ACHN (cell line): ENCODE measurements around the gene VPS26C.

Experiments
- DNase-seq: peaks from one replicate; pipeline ENCODE4 v3.0.0-alpha.2; 2015
- in situ Hi-C: cut with HindIII; loops from 2 replicates; pipeline ENCODE4 v1.10.0; 2017; ENCODE audit warnings: low sequenced_read_pairs, low pct_ligation_motif_present, low pct_unique_long_range_greater_than_20kb

VPS26C gene

DNA sequence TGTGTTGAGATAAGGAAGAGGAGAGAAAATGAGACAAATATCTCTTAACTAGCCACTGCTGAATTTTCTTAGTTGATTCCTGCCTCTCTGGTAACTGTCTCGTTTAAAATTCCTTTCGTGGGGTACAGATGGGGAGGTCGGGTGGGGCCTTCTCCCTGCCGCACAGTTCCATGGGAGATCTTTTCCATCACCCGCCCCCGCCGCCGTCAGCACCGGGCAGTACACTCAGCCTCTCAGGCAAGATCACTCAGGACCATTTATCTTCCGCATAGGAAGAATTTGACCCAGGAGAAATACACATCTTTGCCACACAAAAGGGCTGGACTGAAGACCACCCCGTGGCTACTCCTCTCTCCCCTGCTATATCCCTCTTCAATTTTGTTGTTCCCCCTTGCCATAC is 2.3 kb upstream of the VPS26C start:
- DNase-seq = no peak
- in situ Hi-C loops = no loop called here

DNA sequence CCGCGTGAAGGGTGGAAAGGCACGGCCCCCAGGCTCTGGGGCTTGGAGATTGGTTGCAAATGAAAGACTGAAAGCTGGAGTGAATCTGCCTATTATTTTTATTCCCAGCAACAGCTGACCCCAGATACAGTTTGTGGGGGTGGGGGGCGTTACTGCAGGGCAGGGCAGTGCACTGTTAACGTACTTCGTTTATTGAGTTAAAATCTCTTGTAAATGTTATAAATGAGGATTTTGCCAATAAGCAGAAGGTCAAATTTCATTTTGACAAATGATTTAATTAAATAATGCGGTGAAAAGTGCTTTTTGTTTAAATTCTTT is 1.0 kb upstream of the VPS26C start:
- in situ Hi-C loops = no loop called here
- no peak for DNase-seq

DNA sequence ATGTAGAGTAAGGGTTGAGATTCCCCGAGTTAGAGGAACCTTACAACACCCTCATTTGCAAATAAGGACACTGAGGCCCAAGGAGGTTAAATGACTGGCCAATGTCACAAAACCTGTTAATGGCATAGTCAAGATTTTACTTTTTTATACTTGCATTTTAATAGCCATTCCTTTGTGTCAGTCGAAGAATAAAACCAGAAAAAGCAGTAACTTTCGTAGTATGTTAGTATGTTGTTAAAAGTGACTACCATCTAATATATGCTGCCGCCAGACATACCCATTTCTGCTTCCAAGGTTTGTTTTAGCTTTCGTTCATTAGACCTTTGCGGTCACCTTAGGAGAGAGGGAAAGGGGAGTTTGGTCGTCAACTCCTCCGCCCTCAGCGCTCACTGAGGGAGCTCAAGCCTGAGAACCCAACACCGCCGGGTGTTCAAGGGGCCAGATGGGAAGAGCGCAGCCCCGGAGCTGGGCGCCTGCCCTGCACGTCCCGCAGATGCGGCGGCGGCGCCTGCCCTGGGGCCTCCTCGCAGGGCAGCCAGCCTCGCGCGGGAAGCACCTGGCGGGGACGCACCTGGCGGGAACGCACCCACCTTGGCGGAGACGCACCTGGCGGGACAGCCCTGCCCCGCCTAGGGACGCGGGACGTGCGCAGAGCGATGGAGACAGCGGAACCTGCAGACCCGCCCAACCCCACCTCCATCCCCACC is 466 bp downstream of the VPS26C start:
- DNase-seq = peak; percentile 40
- in situ Hi-C loops = no loop called here

DNA sequence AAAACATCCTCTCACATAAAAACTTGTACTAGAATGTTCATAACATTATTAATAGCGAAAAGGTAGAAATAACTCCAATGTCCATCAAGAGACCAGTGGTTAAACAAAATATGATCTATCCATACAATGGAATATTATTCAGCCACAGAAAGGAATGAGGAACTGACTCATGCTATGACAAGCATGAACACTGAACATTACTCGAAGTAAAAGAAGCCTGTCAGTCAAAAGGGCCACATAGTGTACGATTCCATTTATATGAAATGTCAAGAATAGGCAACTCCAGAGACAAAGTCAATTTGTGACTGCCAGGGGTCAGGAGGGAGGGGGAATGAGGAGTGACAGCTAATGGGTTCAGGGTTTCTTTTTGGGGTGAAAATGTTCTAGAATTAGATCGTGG is 2.3 kb downstream of the VPS26C start:
- in situ Hi-C loops = no loop called here
- DNase-seq = no peak

DNA sequence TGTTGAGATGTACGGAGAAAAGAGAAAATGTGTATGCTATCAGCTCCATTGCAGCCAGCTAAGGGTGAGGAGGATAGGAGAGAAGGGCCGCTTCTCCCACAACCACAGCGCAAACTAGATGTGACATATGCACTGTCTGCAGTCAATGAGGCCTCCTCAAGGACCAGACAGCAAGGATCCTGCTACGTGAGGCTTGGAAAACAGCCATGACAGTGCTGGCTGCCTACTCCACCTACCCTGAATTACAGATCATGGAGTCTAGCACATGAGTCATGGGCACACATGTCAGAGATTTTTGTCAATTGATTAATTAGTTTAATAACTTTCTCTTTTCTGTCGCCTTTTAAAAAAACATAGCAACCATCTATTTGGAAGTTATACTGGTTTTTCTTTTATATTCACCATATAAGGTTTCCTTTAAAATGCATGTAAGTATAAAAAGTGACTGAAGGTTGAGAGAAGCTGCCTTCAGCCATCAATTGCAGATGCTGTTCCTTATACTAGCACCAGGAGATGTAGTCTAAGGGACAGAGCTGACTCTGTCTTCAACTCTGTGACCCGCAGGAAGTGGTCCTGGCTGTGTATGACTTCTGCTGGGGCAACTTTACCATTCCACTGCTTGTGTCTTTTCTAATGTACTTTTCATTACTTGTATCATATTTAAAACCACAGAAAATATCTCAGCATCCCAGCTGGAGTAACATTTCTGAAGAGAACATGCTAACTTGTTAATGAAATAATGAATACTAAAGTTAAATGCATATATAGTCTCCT is 3.1 kb downstream of the VPS26C start:
- no peak for DNase-seq
- in situ Hi-C loops = no loop called here

DNA sequence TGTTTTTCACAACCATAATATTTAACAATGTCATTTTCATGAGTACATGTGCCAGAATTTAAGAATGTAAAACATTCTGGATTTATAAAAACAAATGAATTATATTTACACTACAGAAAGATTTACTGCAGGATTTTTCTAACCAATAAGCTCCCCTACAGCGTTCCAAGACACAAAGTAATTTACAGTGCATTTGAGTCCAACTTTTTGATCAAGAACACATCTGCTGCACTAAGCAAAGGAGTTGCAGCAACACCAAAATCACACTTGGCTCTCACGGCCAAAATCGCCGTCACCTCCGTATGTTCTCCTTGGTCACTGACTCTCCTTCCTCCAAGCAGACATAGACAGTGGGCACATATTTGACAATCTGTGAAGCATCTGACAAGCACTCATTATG is 7.7 kb downstream of the VPS26C start:
- in situ Hi-C loops = no loop called here
- no peak for DNase-seq

DNA sequence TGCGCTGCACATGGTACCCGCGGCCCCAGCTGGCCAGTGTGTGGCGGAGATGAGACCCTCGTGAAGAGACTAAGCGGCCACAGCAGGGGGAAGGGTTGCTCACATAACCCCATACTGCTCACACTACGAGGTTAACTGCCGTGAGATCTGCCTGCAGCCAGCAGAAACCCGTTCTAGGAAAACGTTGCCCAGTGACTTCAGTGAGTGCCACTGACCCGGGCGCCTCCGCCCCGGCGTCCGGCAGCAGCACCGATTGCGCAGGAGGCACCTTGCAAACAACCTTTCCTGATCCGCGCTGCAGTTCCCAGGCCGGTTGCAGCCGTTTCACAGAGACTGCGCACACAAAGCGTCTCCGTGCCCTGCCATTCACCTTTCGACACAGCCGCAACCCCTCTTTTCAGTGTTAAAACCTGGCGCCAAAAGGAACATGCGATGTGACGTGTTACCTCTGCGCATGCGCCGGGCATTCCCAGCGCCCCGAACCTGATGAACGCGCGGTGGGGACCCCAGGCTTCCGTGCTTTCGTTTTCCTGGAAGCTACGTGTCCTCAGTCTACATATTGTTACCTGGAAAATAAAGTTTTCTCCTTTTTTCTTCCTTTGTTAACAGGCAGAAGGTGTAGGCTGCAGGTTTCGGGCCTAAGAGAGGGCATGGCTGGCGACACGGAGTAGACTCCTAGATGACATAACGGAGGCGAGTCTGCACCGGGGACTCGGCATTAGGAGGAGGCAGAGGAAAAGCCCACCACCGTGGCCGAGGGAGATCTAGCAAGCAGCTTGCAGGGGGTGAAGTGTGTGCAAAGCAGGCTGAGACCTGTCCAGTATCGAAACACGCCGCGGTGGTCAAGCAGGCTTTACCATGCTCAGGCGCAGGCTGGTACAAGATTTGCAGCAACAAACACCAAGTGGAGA is 8.9 kb downstream of the VPS26C start:
- DNase-seq = peak; percentile 64
- in situ Hi-C loops = no loop called here

DNA sequence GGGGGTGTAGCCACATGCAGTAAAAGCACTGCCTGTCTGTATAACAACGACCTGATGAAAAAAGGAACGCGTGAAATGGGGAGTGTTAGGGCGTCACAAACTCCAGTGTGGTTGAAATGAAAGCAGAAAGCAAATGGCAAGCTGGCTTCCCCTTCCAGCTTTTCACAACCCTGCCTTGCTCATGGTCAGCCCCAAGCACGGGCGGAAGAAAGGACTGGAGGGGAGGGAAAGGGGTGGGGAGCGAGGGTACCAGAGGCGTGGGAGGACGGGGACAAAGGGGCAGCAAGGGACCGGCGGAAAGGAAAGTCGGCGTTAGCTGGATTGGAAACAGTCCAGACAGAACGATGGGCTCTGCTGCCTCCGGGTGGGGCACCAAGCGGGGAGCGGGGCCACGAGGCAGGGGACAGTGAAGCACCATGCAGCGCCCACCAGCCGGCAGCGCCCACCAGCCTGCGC is 9.6 kb downstream of the VPS26C start:
- DNase-seq = peak; percentile 29
- in situ Hi-C loops = no loop called here

DNA sequence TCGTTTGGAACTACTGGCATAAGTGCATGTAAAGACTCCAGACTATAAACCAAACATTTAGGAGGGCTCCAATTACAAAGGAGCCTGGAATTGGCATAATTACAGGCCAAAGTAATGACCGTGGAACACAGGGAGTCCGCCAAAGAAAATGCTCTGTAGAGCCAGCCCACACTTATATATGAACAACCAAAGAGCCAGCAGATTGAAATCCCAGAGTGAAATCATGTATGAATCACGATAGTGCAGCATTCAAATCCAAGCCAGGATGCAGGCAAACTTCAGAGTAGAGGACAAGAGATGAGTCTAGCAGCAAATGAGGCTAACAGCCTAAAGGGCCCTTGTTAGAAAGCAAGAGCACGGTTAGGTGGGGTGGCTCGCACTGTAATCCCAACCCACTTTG is 13.1 kb downstream of the VPS26C start:
- no peak for DNase-seq
- in situ Hi-C loops = no loop called here

DNA sequence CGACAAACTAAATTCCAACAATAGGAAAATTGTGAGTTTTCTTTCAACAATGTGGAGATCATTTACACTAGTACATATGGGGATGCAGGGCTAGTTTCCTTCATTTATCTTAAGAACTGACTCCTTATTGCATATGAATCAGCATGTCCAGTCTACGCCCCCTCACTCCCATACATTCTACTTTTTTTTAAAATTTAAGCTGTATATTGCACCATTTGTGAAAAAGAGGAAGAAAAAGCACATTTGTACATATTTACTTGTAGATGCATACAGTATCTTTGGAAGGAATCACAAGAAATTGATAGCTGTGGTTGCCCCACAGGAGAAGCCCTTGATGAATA is 15.9 kb downstream of the VPS26C start:
- in situ Hi-C loops = no loop called here
- DNase-seq = no peak

DNA sequence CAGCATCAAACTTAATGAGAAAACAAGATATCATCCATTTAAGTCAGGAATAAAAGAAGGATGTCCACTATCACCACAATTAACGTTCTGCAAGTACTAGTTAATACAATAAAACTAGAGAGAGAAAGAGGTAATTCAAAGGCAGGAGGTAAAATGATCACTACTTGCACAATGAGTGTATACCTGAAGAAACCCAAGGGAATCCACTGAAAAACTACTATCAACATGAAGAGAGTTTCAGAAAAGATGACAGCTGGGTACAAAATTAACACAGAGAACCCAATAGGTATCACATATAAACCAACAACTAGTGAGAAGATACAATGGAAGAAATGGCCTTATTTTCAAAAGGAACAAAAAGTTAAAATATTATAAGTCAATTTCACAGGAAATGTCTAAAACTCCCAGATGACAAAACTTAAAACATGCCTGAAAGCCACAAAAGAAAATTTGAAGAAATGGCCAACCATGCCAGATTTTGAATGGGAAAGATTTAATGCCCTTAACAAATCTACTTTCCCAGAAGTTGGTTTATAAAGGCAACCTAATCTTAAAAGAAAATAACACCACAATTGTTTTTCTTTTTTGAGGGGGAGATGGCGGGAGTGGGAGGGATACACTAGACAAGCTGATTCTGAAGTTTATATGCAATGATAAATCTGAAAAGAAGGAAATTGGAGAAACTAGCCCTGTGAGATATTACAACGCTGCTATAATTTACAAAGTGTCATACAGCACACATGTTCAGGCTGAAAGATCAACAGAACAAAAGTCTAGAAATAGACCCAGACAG is 17.8 kb downstream of the VPS26C start:
- DNase-seq = no peak
- in situ Hi-C loops = no loop called here

DNA sequence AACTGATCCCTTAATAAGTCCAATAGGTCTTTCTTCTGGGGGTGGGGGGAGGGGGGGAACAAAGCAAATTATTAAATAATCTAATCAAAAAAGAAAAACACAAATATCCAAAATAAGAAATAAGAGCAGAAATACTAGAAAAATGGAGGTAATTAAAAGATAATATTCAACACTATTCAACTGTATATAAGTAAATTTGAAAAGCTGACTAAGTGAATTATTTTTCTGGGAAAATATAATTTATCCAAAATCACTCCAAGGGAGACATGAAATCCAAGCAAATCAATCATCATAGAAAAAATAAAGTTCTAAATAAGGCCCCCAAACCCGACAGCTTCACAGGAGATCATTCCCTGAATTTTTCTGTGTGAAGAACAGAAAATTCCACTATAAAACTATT is 18.8 kb downstream of the VPS26C start:
- no peak for DNase-seq
- in situ Hi-C loops = no loop called here

DNA sequence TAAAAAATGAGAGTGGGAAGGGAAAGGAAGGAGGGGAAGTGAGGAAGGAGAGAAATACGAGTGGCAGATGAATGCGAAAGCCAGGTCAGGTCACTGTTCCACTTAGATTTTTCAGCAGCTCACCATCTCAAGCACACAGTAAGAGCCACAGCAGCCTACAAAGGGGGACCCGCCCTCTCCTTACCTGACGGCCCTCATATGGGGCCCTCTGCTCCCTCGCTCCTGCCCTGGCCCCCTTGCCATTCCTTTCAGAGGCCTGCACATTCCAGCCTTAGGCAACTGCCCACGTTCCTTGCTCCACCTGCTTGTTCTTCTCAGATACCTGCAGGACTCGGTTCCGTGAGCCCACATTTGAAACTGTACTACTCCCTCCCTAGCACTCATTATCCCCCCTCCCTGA is 22.0 kb downstream of the VPS26C start:
- DNase-seq = no peak
- in situ Hi-C loops = no loop called here

DNA sequence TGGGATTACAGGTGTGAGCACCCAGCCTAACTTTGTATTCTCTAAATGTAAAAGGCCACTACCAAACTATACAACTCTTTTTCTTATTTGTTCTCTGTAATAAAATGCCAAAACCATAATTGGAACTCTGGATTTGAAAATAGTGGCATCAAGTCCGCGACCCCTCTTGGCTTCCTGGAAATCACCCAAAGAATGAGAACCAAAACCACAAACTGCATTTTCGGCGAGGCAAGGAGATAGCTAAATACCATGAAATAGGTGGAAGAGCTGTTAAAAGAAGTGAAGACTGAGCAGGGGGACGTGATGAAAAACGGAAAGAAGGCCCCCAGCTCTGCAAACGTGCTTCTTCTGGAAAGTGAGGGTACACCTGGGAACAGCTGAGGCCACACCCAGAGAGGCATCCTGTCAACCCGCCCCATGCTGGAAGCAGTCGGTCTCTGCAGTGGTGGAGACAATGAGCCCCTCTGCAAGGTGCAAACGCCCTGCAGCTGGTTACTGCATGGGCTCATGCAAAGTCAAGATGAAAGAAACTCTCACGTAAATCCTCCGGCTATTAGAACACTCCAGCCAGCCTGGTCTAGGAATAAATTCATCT is 22.5 kb downstream of the VPS26C start:
- DNase-seq = no peak
- in situ Hi-C loops = no loop called here

DNA sequence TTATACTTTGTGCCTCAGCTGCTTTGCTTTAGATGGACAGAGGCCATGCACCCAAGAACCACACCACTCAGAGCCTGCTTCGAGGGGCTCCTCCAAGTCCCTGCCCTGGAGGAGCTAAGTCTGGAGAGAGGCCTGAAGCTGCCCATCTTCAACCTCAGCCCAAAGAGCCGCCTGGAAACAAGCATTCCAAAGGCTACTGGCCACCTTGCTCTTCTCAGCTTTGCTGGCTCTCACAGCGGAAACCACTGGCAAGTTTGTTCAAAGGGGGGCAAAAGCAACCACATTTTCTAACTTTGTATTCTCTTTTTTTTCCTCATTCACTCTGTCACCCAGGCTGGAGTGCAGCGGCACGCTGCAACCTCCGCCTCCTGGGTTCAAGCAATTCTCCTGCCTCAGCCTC is 23.2 kb downstream of the VPS26C start:
- in situ Hi-C loops = no loop called here
- no peak for DNase-seq

DNA sequence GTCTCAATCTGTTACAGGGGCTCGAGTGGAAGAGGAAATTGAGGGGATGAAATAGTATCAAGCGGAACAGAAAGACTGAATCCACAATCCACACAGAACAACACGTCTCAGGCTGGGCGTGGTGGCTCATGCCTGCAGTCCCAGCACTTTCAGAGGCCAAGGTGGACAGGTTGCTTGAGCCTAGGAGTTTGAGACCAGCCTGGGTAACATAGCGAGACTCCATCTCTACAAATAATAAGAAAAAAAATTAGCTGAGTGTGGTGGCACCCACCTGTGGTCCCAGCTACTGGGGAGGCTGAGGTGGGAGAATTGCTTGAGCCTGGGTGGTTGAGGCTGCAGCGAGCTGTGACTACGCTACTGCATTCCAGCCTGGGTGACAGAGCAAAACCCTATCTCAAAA is 25.7 kb downstream of the VPS26C start:
- no peak for DNase-seq
- in situ Hi-C loops = no loop called here

DNA sequence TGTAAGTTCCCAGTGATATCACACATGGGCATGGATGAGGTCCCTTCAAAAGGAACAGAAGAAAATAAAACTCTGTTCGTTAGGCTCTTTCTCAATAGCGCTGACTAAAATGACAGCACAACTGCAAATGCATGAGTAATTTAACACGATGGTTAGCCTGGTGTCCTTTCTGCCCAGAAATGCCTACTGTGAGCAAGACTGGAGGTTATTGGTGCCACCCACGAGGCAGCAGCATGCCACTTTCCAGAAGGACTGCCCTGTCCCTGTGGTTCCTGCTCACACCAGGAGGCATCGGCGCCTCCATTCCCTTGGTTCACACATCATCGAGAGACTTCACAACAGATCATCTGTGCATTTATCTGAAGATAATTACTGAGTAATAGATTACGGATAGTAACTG is 26.2 kb downstream of the VPS26C start:
- DNase-seq = no peak
- in situ Hi-C loops = no loop called here

DNA sequence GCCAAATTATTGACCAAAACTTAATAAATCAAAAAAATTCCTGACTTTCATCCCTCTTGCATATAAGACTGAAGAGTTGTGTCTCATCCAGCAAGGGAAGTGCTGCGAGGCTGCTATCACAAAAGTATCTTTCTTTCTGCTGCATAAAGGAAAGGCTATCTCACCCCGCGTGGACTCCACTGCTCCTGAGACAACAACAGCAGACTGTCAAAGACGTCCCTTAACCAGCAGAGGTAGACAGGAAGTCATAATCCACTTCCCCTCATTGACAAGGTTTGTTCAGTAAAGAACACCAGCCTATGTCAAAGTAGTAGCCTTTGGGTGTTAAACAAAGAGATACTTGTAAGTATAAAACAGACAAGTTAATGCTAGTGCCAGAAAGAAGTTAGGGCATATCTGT is 29.4 kb downstream of the VPS26C start:
- DNase-seq = no peak
- in situ Hi-C loops = no loop called here
